ENCODE measurements around the gene SERPINH1. TPM values are rescaled to one million over a fixed set of nuclear protein-coding genes. Genes with fewer than 3 reads are reported as not detected.

The SERPINH1 gene
- 1,336 and 1,367 TPM in 2 replicates for total RNA-seq

GRCh38 chr11:75562048-75562835, at the start of gene SERPINH1:
Gene SERPINH1, plus strand, starts transcription at chr11:75562253. Its CDS starts 4,097 bp downstream, at chr11:75566350.
- DNase-seq (ENCODE audit: low read depth), result peak; percentile 94
- H3K4me3 ChIP-seq (ENCODE audit: low read depth, low read length), result peak within 1 kb of the TSS; percentile 100
- TF ChIP-seq, protein P1, sequence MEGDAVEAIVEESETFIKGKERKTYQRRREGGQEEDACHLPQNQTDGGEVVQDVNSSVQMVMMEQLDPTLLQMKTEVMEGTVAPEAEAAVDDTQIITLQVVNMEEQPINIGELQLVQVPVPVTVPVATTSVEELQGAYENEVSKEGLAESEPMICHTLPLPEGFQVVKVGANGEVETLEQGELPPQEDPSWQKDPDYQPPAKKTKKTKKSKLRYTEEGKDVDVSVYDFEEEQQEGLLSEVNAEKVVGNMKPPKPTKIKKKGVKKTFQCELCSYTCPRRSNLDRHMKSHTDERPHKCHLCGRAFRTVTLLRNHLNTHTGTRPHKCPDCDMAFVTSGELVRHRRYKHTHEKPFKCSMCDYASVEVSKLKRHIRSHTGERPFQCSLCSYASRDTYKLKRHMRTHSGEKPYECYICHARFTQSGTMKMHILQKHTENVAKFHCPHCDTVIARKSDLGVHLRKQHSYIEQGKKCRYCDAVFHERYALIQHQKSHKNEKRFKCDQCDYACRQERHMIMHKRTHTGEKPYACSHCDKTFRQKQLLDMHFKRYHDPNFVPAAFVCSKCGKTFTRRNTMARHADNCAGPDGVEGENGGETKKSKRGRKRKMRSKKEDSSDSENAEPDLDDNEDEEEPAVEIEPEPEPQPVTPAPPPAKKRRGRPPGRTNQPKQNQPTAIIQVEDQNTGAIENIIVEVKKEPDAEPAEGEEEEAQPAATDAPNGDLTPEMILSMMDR (IDR thresholded peaks at IDR 0.05; ENCODE audit: insufficient read depth, low read depth, low read length), result no peak

GRCh38 chr11:75513250-75513649, 48.8 kb upstream of the SERPINH1 start:
- H3K4me3 ChIP-seq (ENCODE audit: low read depth, low read length), result no peak overlapping the region
- TF ChIP-seq, protein P1 (IDR thresholded peaks at IDR 0.05; ENCODE audit: insufficient read depth, low read depth, low read length), result no peak
- DNase-seq (ENCODE audit: low read depth), result no peak

GRCh38 chr11:75514596-75514995, 47.5 kb upstream of the SERPINH1 start:
- no peak for DNase-seq (ENCODE audit: low read depth)
- TF ChIP-seq, protein P1 (IDR thresholded peaks at IDR 0.05; ENCODE audit: insufficient read depth, low read depth, low read length), result no peak
- H3K4me3 ChIP-seq (ENCODE audit: low read depth, low read length), result no peak overlapping the region

DNA sequence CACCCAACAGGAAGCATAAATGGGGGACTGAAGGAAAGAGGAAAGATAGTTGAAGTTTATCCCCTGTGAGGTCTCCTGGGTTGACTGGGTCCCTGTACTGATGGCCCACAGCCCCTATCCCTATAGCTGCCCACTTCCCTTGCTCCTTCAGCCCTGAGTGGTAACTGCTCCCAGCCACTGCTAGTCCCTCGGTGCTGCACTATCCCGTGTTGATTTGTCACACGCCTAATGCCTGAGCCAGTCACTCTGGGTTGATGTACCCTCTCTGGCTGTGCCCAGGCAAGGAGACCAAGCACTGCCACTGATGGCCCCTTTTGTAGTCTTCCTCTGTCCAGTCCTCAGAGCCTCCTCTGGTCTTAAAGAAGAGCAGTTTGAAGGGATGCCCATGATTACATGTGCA, 45.9 kb upstream of the SERPINH1 start:
- TF ChIP-seq, protein P1 (IDR thresholded peaks at IDR 0.05; ENCODE audit: insufficient read depth, low read depth, low read length), result no peak
- no peak for DNase-seq (ENCODE audit: low read depth)
- H3K4me3 ChIP-seq (ENCODE audit: low read depth, low read length), result no peak overlapping the region

DNA sequence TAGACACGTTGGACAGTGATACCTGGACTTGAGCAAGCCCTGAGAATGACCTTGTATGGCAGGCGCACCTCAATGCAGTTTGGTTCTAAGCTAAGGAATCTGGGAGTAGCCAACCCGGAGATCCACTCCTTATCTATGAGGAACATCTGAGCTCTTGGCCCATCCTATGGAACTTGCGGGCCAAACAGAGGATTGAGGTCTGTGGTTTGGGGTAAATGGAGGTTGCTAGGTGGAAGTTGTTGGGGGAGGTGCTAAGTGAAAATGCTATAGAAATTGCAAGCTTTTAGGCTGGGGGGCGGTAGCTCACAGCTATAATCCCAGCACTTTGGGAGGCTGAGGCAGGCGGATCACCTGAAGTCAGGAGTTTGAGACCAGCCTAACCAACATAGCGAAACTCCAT, 45.2 kb upstream of the SERPINH1 start:
- DNase-seq (ENCODE audit: low read depth), result no peak
- no peak overlapping the region for H3K4me3 ChIP-seq (ENCODE audit: low read depth, low read length)
- TF ChIP-seq, protein P1 (IDR thresholded peaks at IDR 0.05; ENCODE audit: insufficient read depth, low read depth, low read length), result no peak

DNA sequence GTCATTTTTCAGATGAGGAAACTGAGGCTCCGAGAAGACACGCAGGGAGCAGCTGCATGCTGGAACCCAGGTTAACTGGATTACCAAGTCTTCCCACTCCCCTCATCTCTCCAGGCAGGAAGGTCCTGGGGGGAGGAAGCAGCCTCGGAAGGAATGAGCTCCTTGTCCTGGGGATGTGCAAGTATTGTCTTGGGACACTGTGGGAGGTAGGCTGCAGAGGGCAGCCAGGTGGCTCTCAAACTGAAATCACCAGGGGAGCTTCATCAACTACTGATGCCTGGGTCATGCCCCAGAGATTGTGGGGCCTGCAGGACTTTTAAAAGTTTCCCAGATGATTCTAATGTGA, 43.9 kb upstream of the SERPINH1 start:
- TF ChIP-seq, protein P1 (IDR thresholded peaks at IDR 0.05; ENCODE audit: insufficient read depth, low read depth, low read length), result no peak
- no peak for DNase-seq (ENCODE audit: low read depth)
- H3K4me3 ChIP-seq (ENCODE audit: low read depth, low read length), result no peak overlapping the region
